IMR-90 (cell line): Measurements from ENCODE around the gene VAMP4. TPM values are rescaled to one million over a fixed set of nuclear protein-coding genes. Genes with fewer than 3 reads are reported as not detected.
A peak's percentile ranks its signal among the peaks of the same experiment; 100 is the strongest.

Experiments used
- ATAC-seq: fragments of 200-7000 bp; cut with Tn5 transposase; 2 replicates; pipeline ENCODE4 v1.9.1; 2020; ENCODE audit warnings: low read depth, mild to moderate bottlenecking, moderate library complexity
- BruUV-seq: library from RNA; stranded (reverse); fragments of 400-500 nt; replicated peaks from 2 replicates; lab custom pipeline; 2021; lab: Mats Ljungman, UMichigan
- CTCF ChIA-PET: fragments of 300-600 bp; formaldehyde crosslinking; extraction: SDS; loops from one replicate; lab custom pipeline; 2021; ENCODE audit warnings: antibody characterized with exemption; lab: Yijun Ruan, JAX
- POLR2A ChIA-PET: fragments of 300-600 bp; sonication (Branson Sonifier 250); formaldehyde crosslinking; loops from one replicate; lab custom pipeline; 2022; ENCODE audit warnings: antibody characterized with exemption; ENCODE audit not compliant: unreplicated experiment; lab: Charles Lee
- DNase-seq: peaks from one replicate; pipeline ENCODE4 v3.0.0; 2013
- H2AFZ ChIP-seq: replicated peaks from 2 replicates; pipeline ENCODE3; 2013; ENCODE audit warnings: low read length, mild to moderate bottlenecking; ENCODE audit not compliant: poor library complexity
- H2AK5ac ChIP-seq: 2 replicates; pipeline ENCODE4 v1.6.1; 2013; ENCODE audit warnings: low read depth, low read length, inconsistent platforms
- H2AK9ac ChIP-seq: replicated peaks from 2 replicates; pipeline ENCODE3; 2013; ENCODE audit warnings: mild to moderate bottlenecking, low read depth, low read length, moderate library complexity; ENCODE audit not compliant: poor library complexity
- H2BK120ac ChIP-seq: 2 replicates; pipeline ENCODE4 v1.6.1; 2013; ENCODE audit warnings: low read depth, low read length, inconsistent platforms
- H2BK15ac ChIP-seq: 3 replicates; pipeline ENCODE4 v1.6.1; 2013; ENCODE audit warnings: low read depth, low read length, inconsistent platforms
- H2BK20ac ChIP-seq: 2 replicates; pipeline ENCODE4 v1.6.1; 2013; ENCODE audit warnings: low read depth, mild to moderate bottlenecking, inconsistent platforms, low read length, moderate library complexity
- H2BK5ac ChIP-seq: 2 replicates; pipeline ENCODE4 v1.6.1; 2013; ENCODE audit warnings: mild to moderate bottlenecking, low read depth, low read length, inconsistent platforms; ENCODE audit not compliant: poor library complexity, severe bottlenecking
- H3K14ac ChIP-seq: replicated peaks from 2 replicates; pipeline ENCODE4 v1.6.1; 2013; ENCODE audit warnings: low read depth, low read length, inconsistent platforms
- H3K18ac ChIP-seq: 2 replicates; pipeline ENCODE4 v1.6.1; 2013; ENCODE audit warnings: low read depth, low read length, control low read depth
- H3K23ac ChIP-seq: 2 replicates; pipeline ENCODE4 v1.6.1; 2013; ENCODE audit warnings: low read depth, low read length, inconsistent platforms
- H3K27ac ChIP-seq: 2 replicates; pipeline ENCODE4 v1.5.1; 2013; ENCODE audit warnings: mild to moderate bottlenecking, control low read depth, low read length; ENCODE audit not compliant: insufficient read depth
- H3K27me3 ChIP-seq: 2 replicates; pipeline ENCODE4 v1.6.1; 2013; ENCODE audit warnings: low read length; ENCODE audit not compliant: control insufficient read depth, insufficient read depth
- H3K36me3 ChIP-seq: 2 replicates; pipeline ENCODE4 v1.6.1; 2013; ENCODE audit warnings: low read length, mixed read lengths; ENCODE audit not compliant: control insufficient read depth, insufficient read depth
- H3K4ac ChIP-seq: 2 replicates; pipeline ENCODE4 v1.6.1; 2013; ENCODE audit warnings: low read depth, low read length, inconsistent platforms
- H3K4me1 ChIP-seq: 2 replicates; pipeline ENCODE4 v1.6.1; 2013; ENCODE audit warnings: low read length, mixed read lengths; ENCODE audit not compliant: control insufficient read depth, insufficient read depth
- H3K4me2 ChIP-seq: 2 replicates; pipeline ENCODE4 v1.6.1; 2013; ENCODE audit warnings: low read depth, mild to moderate bottlenecking, control low read depth, low read length, moderate library complexity
- H3K4me3 ChIP-seq: 2 replicates; pipeline ENCODE4 v1.5.1; 2013; ENCODE audit warnings: low read depth, mild to moderate bottlenecking, control low read depth, low read length, moderate library complexity; ENCODE audit not compliant: insufficient read depth
- H3K56ac ChIP-seq: 2 replicates; pipeline ENCODE4 v1.6.1; 2013; ENCODE audit warnings: low read length, inconsistent platforms; ENCODE audit not compliant: insufficient read depth; ENCODE audit errors: extremely low read depth
- H3K79me1 ChIP-seq, 2 experiments: 2 replicates each; pipeline ENCODE4 v1.6.1; 2013; ENCODE audit warnings: low read length in 2 of 2, inconsistent platforms in 1 of 2, low read depth in 1 of 2
- H3K9ac ChIP-seq: 2 replicates; pipeline ENCODE4 v1.6.1; 2013; ENCODE audit warnings: low read depth, low read length, control low read depth
- H3K9me1 ChIP-seq: 2 replicates; pipeline ENCODE4 v1.6.1; 2013; ENCODE audit warnings: low read length, inconsistent platforms; ENCODE audit not compliant: insufficient read depth
- H3K9me3 ChIP-seq: 2 replicates; pipeline ENCODE4 v1.6.1; 2013; ENCODE audit warnings: low read length; ENCODE audit not compliant: control insufficient read depth, insufficient read depth
- H4K20me1 ChIP-seq: 2 replicates; pipeline ENCODE4 v1.6.1; 2013; ENCODE audit warnings: low read length, inconsistent platforms; ENCODE audit not compliant: insufficient read depth
- H4K5ac ChIP-seq: 2 replicates; pipeline ENCODE4 v1.6.1; 2013; ENCODE audit warnings: mild to moderate bottlenecking, low read depth, low read length, control low read depth
- H4K8ac ChIP-seq, 2 experiments: 2 replicates each; pipeline ENCODE4 v1.6.1; 2013; ENCODE audit warnings: low read depth in 2 of 2, low read length in 2 of 2, control low read depth in 1 of 2, inconsistent platforms in 1 of 2
- H4K91ac ChIP-seq: 2 replicates; pipeline ENCODE4 v1.6.1; 2013; ENCODE audit warnings: low read depth, low read length, inconsistent platforms; ENCODE audit not compliant: insufficient read depth
- CEBPB ChIP-seq: IDR thresholded peaks from 2 replicates; pipeline ENCODE4 v1.6.1; 2012; ENCODE audit warnings: low read depth, low read length, improper control_type of control experiment
- CHD1 ChIP-seq: IDR thresholded peaks from 2 replicates; pipeline ENCODE4 v1.6.1; 2012; ENCODE audit warnings: low read depth, low read length, improper control_type of control experiment
- CTCF ChIP-seq: conservative IDR thresholded peaks from 2 replicates; pipeline ENCODE4 v1.5.1; 2012; ENCODE audit warnings: mild to moderate bottlenecking, low read depth, low read length, improper control_type of control experiment
- MAFK ChIP-seq: IDR thresholded peaks from 2 replicates; pipeline ENCODE4 v1.6.1; 2012; ENCODE audit warnings: low read depth, low read length, improper control_type of control experiment
- MXI1 ChIP-seq: IDR thresholded peaks from 2 replicates; pipeline ENCODE4 v1.6.1; 2012; ENCODE audit warnings: low read depth, mild to moderate bottlenecking, low read length, moderate library complexity, borderline replicate concordance
- NFE2L2 ChIP-seq: fragments of 150-350 bp; IDR thresholded peaks from 2 replicates; pipeline ENCODE4 v1.6.1; 2016; ENCODE audit warnings: low read depth, mild to moderate bottlenecking, low read length
- POLR2A ChIP-seq: IDR thresholded peaks from 2 replicates; pipeline ENCODE4 v1.6.1; 2012; ENCODE audit warnings: mild to moderate bottlenecking, low read depth, low read length
- RAD21 ChIP-seq: IDR thresholded peaks from 2 replicates; pipeline ENCODE4 v1.6.1; 2012; ENCODE audit warnings: low read length, improper control_type of control experiment
- RFX5 ChIP-seq: IDR thresholded peaks from 2 replicates; pipeline ENCODE4 v1.8.0; 2012; ENCODE audit warnings: low read depth, mild to moderate bottlenecking, low read length, moderate library complexity
- SMC3 ChIP-seq: fragments of 150-350 bp; IDR thresholded peaks from 2 replicates; pipeline ENCODE4 v1.6.1; 2016; ENCODE audit warnings: low read depth, mild to moderate bottlenecking, antibody characterized with exemption, low read length, moderate library complexity
- WGBS, 2 experiments: methylation state at CpG; one replicate each; pipeline versions ENCODE4 v1.1.5 to v1.1.7; 2013; ENCODE audit warnings: missing lambda C conversion rate in 2 of 2; ENCODE audit not compliant: insufficient read length in 1 of 2; ENCODE audit errors: extremely low coverage in 2 of 2; 5-methylcytosine and 5-hydroxymethylcytosine counted together
- dilution Hi-C: fragments of 300-500 bp; cut with HindIII; formaldehyde crosslinking; loops from one replicate; pipeline ENCODE4 v1.14.3; 2018; ENCODE audit warnings: low sequenced_read_pairs; ENCODE audit not compliant: unreplicated experiment
- in situ Hi-C: fragments of 300-500 bp; cut with MboI; formaldehyde crosslinking; loops from 3 replicates; pipeline ENCODE4 v1.14.3; 2019; ENCODE audit warnings: low sequenced_read_pairs, inconsistent platforms, mixed read lengths
- intact Hi-C: fragments of 100-400 bp; cut with micrococcal nuclease; formaldehyde crosslinking; loops from 2 replicates; pipeline ENCODE4 v1.10.0; 2022
- polyA plus RNA-seq, 3 experiments: library from polyadenylated mRNA; depleted of rRNA; stranded (reverse); fragments of >200 nt; gene quantifications; 2 replicates each; pipeline ENCODE4 v1.2.3, GENCODE V29; 2012; ENCODE audit warnings: low replicate concordance in 1 of 3
- total RNA-seq: library from RNA; depleted of rRNA; stranded (reverse); fragments of >200 nt; gene quantifications from 2 replicates; pipeline ENCODE4 v1.2.3, GENCODE V29; 2012
- TF ChIP-seq, protein P1 (sequence below): fragments of 150-350 bp; IDR thresholded peaks from 2 replicates; pipeline ENCODE4 v1.6.1; 2017; ENCODE audit warnings: mild to moderate bottlenecking, antibody characterized with exemption, low read length, low read depth

VAMP4 gene
- total and polyA plus RNA-seq, 2 of the 4 experiments (the other 2 are of a cell fraction), result 3.4 to 5.4 TPM

GRCh38 chr1:171744986-171745385 lies 3.1 kb upstream of the VAMP4 start:
- intact Hi-C loops (loop anchor here (5.0 kb wide), 1 partner anchor 237 kb away; no protein-coding TSS in a partner anchor), in situ Hi-C loops (no loop called here), dilution Hi-C loops (no loop called here)
- H3K14ac ChIP-seq, result no peak overlapping the region
- ChIA-PET POLR2A (no interaction called here), CTCF (no interaction called here)
- no peaks in the 10 kb centered on the region for H4K20me1 ChIP-seq
- no peak overlapping the region for H2BK15ac ChIP-seq
- H3K27ac ChIP-seq, result no peak overlapping the region
- peaks cover 0 to 10% of the 10 kb centered on the region in 2 experiments; a peak in 2 of 4 replicates for H3K79me1 ChIP-seq
- no TSS peak for BruUV-seq
- 0 out of 2 replicates have a peak overlapping the region, but pooled peaks have one; percentile 11 for H2BK120ac ChIP-seq
- no peak for ATAC-seq
- H3K18ac ChIP-seq, result no peak overlapping the region
- H3K23ac ChIP-seq, result no peak overlapping the region
- H3K9me1 ChIP-seq, result 0 out of 2 replicates have a peak, but pooled peaks cover 3% of the 10 kb centered on the region
- no peak overlapping the region for H2BK5ac ChIP-seq
- no CpG with 5 or more reads among the region's 8 CpGs for WGBS, 2 experiments
- DNase-seq, result no peak
- no peak overlapping the region for H2AK9ac ChIP-seq
- no peaks in the 10 kb centered on the region for H3K9me3 ChIP-seq
- no peak overlapping the region for H2AK5ac ChIP-seq
- H3K36me3 ChIP-seq, result no peaks in the 10 kb centered on the region
- no peak overlapping the region for H3K9ac ChIP-seq
- H2BK20ac ChIP-seq, result no peak overlapping the region
- no peak overlapping the region for H3K4me2 ChIP-seq
- 0 out of 2 replicates have a peak, but pooled peaks cover 2% of the 10 kb centered on the region for H3K4me1 ChIP-seq
- no peak overlapping the region for H4K5ac ChIP-seq
- no peak overlapping the region for H3K56ac ChIP-seq
- TF ChIP-seq CTCF (no peak), CEBPB (no peak), RAD21 (no peak), NFE2L2 (no peak), RFX5 (no peak), MAFK (no peak), POLR2A (no peak), SMC3 (no peak), CHD1 (no peak), MXI1 (no peak)
- TF ChIP-seq, protein P1, sequence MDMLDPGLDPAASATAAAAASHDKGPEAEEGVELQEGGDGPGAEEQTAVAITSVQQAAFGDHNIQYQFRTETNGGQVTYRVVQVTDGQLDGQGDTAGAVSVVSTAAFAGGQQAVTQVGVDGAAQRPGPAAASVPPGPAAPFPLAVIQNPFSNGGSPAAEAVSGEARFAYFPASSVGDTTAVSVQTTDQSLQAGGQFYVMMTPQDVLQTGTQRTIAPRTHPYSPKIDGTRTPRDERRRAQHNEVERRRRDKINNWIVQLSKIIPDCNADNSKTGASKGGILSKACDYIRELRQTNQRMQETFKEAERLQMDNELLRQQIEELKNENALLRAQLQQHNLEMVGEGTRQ, result no peak
- H3K27me3 ChIP-seq, result no peaks in the 10 kb centered on the region
- no peak overlapping the region for H4K8ac ChIP-seq
- H2AFZ ChIP-seq, result no peak overlapping the region
- no peak overlapping the region for H3K4ac ChIP-seq
- H3K4me3 ChIP-seq, result no peak overlapping the region
- H4K91ac ChIP-seq, result no peak overlapping the region
